ENCODE measurements around the gene SH3RF2. TPM values are rescaled to one million over a fixed set of nuclear protein-coding genes. Genes with fewer than 3 reads are reported as not detected.

Gene SH3RF2
- total RNA-seq, 1 donor from 2014 or later: not detected

DNA sequence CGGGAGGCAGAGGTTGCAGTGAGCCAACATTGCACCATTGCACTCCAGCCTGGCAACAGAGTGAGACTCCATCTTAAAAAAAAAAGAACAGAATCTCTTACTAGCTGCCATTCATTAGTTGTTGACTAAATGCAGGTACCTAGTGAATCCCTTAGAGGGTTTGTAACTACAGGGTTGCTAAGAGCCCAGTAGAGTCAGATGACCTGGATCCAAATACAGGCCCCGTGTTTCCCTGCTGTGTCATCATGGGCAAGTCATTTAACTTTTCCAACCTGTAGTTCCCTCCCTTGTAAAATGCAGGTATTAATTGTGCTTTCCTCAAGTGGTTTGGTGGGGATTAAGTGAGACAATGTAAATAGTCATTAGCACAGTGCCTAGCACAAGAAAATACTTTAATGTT lies 136.2 kb downstream of the SH3RF2 start:
- peaks cover 2% of the 10 kb centered on the region for H3K27me3 Mint-ChIP-seq (ENCODE audit: unreplicated experiment)

DNA sequence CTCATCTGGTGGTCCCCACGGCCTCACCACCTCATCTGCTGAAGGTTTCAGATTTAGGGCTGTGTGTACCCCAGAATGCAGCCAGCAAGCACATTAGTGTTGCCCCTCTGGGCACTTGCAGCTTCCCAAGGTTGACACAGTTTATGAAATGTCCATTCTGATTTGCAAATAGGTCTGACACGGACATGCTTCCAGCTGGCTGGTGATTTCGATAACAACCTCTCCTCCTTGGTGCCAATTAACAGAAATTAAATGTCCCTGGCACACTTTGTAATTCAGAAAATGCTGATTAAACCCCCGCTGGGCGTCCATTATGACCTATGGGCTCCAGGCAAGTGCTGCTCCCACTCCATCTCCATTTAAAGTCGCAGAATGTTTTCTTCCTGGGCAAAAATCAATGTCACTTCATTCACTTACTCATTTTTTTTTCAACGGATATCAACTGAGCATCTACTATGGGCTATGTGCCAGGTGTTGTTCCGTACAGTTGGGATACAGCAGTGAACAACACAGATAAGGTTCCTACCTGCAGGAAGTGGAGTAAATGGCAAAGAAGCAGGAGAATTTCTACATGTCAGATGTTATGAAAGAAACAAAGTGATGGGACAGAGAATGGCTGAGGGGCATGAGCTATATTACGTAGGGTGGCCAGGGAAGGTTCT lies 137.0 kb downstream of the SH3RF2 start:
- TF ChIP-seq, protein P1, sequence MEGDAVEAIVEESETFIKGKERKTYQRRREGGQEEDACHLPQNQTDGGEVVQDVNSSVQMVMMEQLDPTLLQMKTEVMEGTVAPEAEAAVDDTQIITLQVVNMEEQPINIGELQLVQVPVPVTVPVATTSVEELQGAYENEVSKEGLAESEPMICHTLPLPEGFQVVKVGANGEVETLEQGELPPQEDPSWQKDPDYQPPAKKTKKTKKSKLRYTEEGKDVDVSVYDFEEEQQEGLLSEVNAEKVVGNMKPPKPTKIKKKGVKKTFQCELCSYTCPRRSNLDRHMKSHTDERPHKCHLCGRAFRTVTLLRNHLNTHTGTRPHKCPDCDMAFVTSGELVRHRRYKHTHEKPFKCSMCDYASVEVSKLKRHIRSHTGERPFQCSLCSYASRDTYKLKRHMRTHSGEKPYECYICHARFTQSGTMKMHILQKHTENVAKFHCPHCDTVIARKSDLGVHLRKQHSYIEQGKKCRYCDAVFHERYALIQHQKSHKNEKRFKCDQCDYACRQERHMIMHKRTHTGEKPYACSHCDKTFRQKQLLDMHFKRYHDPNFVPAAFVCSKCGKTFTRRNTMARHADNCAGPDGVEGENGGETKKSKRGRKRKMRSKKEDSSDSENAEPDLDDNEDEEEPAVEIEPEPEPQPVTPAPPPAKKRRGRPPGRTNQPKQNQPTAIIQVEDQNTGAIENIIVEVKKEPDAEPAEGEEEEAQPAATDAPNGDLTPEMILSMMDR (IDR thresholded peaks at IDR 0.05; ENCODE audit: partially characterized antibody, unreplicated experiment): no peak
- DNase-seq: no peak
- peaks cover 11% of the 10 kb centered on the region for H3K4me1 Mint-ChIP-seq (ENCODE audit: low read depth, unreplicated experiment)
- H3K27me3 Mint-ChIP-seq (ENCODE audit: unreplicated experiment): peaks cover 2% of the 10 kb centered on the region
- no peaks in the 10 kb centered on the region for H3K9me3 Mint-ChIP-seq (ENCODE audit: unreplicated experiment)
- no peaks in the 10 kb centered on the region for H3K36me3 Mint-ChIP-seq (ENCODE audit: unreplicated experiment)
- H3K4me3 Mint-ChIP-seq (ENCODE audit: unreplicated experiment): no peak overlapping the region
- H3K27ac Mint-ChIP-seq (ENCODE audit: unreplicated experiment): no peak overlapping the region

More for the DNA sequence above, 136.2 kb downstream of the SH3RF2 start:
- Mint-ChIP-seq H3K27ac (ENCODE audit: unreplicated experiment) (no peak overlapping the region), H3K9me3 (ENCODE audit: unreplicated experiment) (no peaks in the 10 kb centered on the region), H3K36me3 (ENCODE audit: unreplicated experiment) (no peaks in the 10 kb centered on the region), H3K4me1 (ENCODE audit: low read depth, unreplicated experiment) (peaks cover 11% of the 10 kb centered on the region), H3K4me3 (ENCODE audit: unreplicated experiment) (no peak overlapping the region)
- TF ChIP-seq, protein P1 (IDR thresholded peaks at IDR 0.05; ENCODE audit: partially characterized antibody, unreplicated experiment): no peak
- no peak for DNase-seq

DNA sequence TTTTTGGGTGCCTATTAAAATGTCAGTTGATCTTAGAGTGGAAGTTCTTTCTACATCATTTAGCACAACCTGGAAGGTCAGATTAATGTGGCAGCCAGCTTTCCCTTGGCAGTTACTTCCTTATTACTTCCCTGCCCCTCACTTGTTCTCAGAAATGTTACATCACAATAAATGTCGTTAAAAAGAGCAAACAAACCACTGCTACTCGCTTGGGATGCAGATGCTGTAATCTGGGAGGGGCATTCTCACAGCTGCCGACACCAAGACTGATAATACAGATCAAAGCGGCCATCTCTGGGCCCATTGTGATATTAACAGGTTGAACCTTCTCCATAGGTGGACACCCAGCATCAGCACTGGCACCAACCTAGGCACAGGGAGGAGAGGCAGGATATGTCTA lies 139.7 kb downstream of the SH3RF2 start:
- Mint-ChIP-seq H3K4me3 (ENCODE audit: unreplicated experiment) (no peak overlapping the region), H3K9me3 (ENCODE audit: unreplicated experiment) (no peaks in the 10 kb centered on the region), H3K27me3 (ENCODE audit: unreplicated experiment) (no peaks in the 10 kb centered on the region), H3K36me3 (ENCODE audit: unreplicated experiment) (no peaks in the 10 kb centered on the region), H3K4me1 (ENCODE audit: low read depth, unreplicated experiment) (peaks cover 18% of the 10 kb centered on the region), H3K27ac (ENCODE audit: unreplicated experiment) (no peak overlapping the region)
- TF ChIP-seq, protein P1 (IDR thresholded peaks at IDR 0.05; ENCODE audit: partially characterized antibody, unreplicated experiment): no peak
- no peak for DNase-seq

DNA sequence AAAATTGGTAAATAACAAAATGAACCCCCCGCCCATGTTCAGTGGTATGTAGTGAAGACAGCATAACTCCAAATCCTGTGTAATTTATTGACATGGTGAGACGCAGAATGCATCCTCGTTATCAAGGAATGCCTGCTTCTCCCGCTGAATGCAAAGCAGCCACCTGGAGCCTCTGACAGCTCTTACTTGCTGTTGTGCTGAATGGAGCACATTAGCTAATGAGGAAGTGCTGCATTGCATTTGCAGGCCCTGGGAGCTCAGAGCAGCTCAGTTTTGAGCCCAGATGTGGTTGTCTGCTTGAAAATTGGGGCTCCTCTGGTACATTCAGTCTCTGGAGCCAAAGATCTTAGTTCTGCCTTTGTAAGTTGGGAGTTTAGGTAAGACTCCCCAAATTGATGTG lies 140.1 kb downstream of the SH3RF2 start:
- H3K9me3 Mint-ChIP-seq (ENCODE audit: unreplicated experiment): no peaks in the 10 kb centered on the region
- TF ChIP-seq, protein P1 (IDR thresholded peaks at IDR 0.05; ENCODE audit: partially characterized antibody, unreplicated experiment): no peak
- H3K27me3 Mint-ChIP-seq (ENCODE audit: unreplicated experiment): no peaks in the 10 kb centered on the region
- peaks cover 22% of the 10 kb centered on the region for H3K4me1 Mint-ChIP-seq (ENCODE audit: low read depth, unreplicated experiment)
- H3K27ac Mint-ChIP-seq (ENCODE audit: unreplicated experiment): no peak overlapping the region
- DNase-seq: no peak
- no peak overlapping the region for H3K4me3 Mint-ChIP-seq (ENCODE audit: unreplicated experiment)
- no peaks in the 10 kb centered on the region for H3K36me3 Mint-ChIP-seq (ENCODE audit: unreplicated experiment)

DNA sequence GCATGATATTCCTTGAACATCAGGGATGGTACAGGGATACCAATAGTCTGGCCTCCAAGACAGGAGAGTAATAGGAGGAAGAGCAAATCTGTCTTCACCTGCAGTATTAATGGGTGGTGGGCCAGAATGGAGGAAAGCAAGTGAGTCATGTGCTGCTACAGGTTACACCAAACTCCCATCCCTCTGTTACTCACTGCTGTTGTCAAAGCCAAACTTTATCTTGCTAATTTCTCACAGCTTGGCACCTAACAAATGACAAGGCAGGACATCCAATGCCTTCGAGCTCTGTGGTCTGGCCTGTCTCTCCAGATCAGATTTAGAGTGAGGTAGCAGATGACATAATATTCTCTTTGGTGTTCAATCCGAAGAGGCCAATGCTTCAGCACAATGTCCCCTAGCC lies 142.2 kb downstream of the SH3RF2 start:
- Mint-ChIP-seq H3K4me1 (ENCODE audit: low read depth, unreplicated experiment) (peaks cover 20% of the 10 kb centered on the region), H3K9me3 (ENCODE audit: unreplicated experiment) (no peaks in the 10 kb centered on the region), H3K27ac (ENCODE audit: unreplicated experiment) (no peak overlapping the region), H3K27me3 (ENCODE audit: unreplicated experiment) (no peaks in the 10 kb centered on the region), H3K4me3 (ENCODE audit: unreplicated experiment) (no peak overlapping the region), H3K36me3 (ENCODE audit: unreplicated experiment) (no peaks in the 10 kb centered on the region)
- TF ChIP-seq, protein P1 (IDR thresholded peaks at IDR 0.05; ENCODE audit: partially characterized antibody, unreplicated experiment): no peak
- DNase-seq: no peak

All from glutamatergic neuron (in vitro differentiated cells).